H1 (cell line): ENCODE data around the gene ITPR3.

Experiments used
- CTCF ChIP-seq, 3 experiments: IDR thresholded peaks; 1 replicate in 2 of 3; 2 replicates in 1 of 3; pipeline versions ENCODE4 v1.5.1 to v1.6.1; 2011; ENCODE audit warnings: low read length in 3 of 3, mild to moderate bottlenecking in 3 of 3, inconsistent platforms in 2 of 3, low read depth in 1 of 3, moderate library complexity in 1 of 3; ENCODE audit not compliant: insufficient read depth in 1 of 3; ENCODE audit errors: control extremely low read depth in 1 of 3
- POLR2A ChIP-seq, 2 experiments: IDR thresholded peaks; 1 replicate in 1 of 2; 2 replicates in 1 of 2; pipeline ENCODE4 v1.6.1; 2011; ENCODE audit warnings: low read depth in 2 of 2, low read length in 2 of 2, mild to moderate bottlenecking in 2 of 2; ENCODE audit errors: control extremely low read depth in 1 of 2
- TAF1 ChIP-seq: IDR thresholded peaks from 2 replicates; pipeline ENCODE4 v1.6.1; 2011; ENCODE audit warnings: mild to moderate bottlenecking, low read depth, low read length

DNA sequence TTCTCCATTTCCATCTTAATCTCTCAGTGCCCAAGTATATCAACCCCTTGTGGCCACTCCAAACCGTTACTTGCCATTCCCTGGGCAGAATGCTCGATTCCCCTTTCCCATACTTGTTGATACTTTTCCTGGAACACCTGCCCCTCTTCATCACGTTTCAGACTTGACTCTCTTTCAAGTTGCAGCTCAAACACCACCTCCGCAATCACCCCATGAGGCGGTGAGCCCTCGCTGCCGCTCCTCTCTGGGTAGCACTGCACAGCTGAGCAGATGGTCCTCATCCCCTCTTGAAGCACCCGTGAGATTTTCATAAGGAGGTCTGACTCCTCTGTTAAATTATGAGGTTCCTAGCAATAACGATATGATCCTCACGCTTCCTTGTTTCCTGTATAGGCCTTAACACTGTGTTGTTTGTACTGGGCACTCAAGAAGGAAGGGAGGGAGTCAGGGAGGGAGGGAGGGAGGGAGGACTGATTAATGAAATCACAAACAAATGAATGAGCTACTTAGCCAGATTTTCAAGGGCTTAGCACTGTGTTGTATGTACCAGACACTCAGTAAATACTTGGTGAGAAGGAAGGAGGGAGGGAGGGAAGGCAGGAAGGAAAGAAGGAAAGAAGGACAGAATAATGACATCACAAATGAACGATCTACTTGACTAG, 98.3 kb downstream of the ITPR3 start:
- TF ChIP-seq CTCF (IDR thresholded peaks at IDR 0.05; ENCODE audit: control extremely low read depth in 1 of 3, insufficient read depth in 1 of 3, low read depth in 1 of 3, low read length in 3 of 3) = no peak
- TF ChIP-seq POLR2A (IDR thresholded peaks at IDR 0.05; ENCODE audit: control extremely low read depth in 1 of 2, low read depth in 2 of 2, low read length in 2 of 2) = no peak
- TF ChIP-seq TAF1 = no peak
